Panc1 (cell line): ENCODE results near the gene STK11IP. TPM values are rescaled to one million over a fixed set of nuclear protein-coding genes. Genes with fewer than 3 reads are reported as not detected.
"Not testable (repeated sequence)": the region's sequence is repeated elsewhere in the genome, so short reads cannot be mapped to it uniquely, and the experiment has no call there.

ENCODE experiments used
- ATAC-seq: fragments of 200-7000 bp; cut with Tn5 transposase; 2 replicates; pipeline ENCODE4 v1.9.1; 2020; ENCODE audit warnings: mild to moderate bottlenecking, moderate library complexity
- BruUV-seq: library from RNA; stranded (reverse); fragments of 400-500 nt; replicated peaks from 2 replicates; lab custom pipeline; 2021; lab: Mats Ljungman, UMichigan
- CTCF ChIA-PET: fragments of 300-600 bp; sonication (Branson Sonifier 250); formaldehyde crosslinking; loops from one replicate; lab custom pipeline; 2022; ENCODE audit warnings: antibody characterized with exemption; lab: Charles Lee
- POLR2A ChIA-PET: fragments of 300-600 bp; sonication (Branson Sonifier 250); formaldehyde crosslinking; loops from one replicate; lab custom pipeline; 2022; ENCODE audit warnings: antibody characterized with exemption; lab: Charles Lee
- DNase-seq: peaks from one replicate; pipeline ENCODE4 v3.0.0-alpha.2; 2010; ENCODE audit warnings: low read depth, low spot score
- H3K27ac ChIP-seq: 2 replicates; pipeline ENCODE4 v1.5.1; 2011; ENCODE audit warnings: mild to moderate bottlenecking, low read length, inconsistent platforms
- H3K27me3 ChIP-seq: fragments of 200-500 bp; sonication (Bioruptor generic); 2 replicates; pipeline ENCODE4 v1.6.0; 2014; ENCODE audit warnings: low read length, inconsistent platforms; ENCODE audit not compliant: control insufficient read depth, insufficient read depth
- H3K36me3 ChIP-seq: fragments of 200-500 bp; sonication (Bioruptor generic); 2 replicates; pipeline ENCODE4 v1.5.1; 2014; ENCODE audit warnings: inconsistent platforms, mild to moderate bottlenecking, low read length, moderate library complexity; ENCODE audit not compliant: control insufficient read depth, insufficient read depth
- H3K4me1 ChIP-seq: 2 replicates; pipeline ENCODE4 v1.5.1; 2011; ENCODE audit warnings: inconsistent platforms, mild to moderate bottlenecking, low read length, moderate library complexity; ENCODE audit not compliant: control insufficient read depth, insufficient read depth
- H3K4me3 ChIP-seq, 2 experiments: 2 replicates each; pipeline ENCODE4 v1.5.1; 2011 to 2012; ENCODE audit warnings: low read depth in 2 of 2, low read length in 2 of 2, mild to moderate bottlenecking in 2 of 2, inconsistent platforms in 1 of 2, moderate library complexity in 1 of 2
- H3K9me3 ChIP-seq: fragments of 200-500 bp; sonication (Bioruptor generic); 2 replicates; pipeline ENCODE4 v1.5.1; 2014; ENCODE audit warnings: low read depth, mild to moderate bottlenecking, inconsistent platforms, low read length, moderate library complexity; ENCODE audit not compliant: control insufficient read depth, insufficient read depth
- POLR2AphosphoS5 ChIP-seq: IDR thresholded peaks from 2 replicates; pipeline ENCODE4 v1.6.1; 2012; ENCODE audit warnings: mild to moderate bottlenecking, low read depth, low read length, moderate library complexity
- REST ChIP-seq, 2 experiments: IDR thresholded peaks; 2 replicates each; pipeline ENCODE4 v1.6.1; 2011 to 2012; ENCODE audit warnings: low read depth in 2 of 2, control low read depth in 1 of 2, low read length in 1 of 2, mild to moderate bottlenecking in 1 of 2, moderate library complexity in 1 of 2; ENCODE audit not compliant: insufficient read depth in 1 of 2
- SIN3A ChIP-seq: IDR thresholded peaks from 2 replicates; pipeline ENCODE4 v1.6.1; 2012; ENCODE audit warnings: low read depth, mild to moderate bottlenecking, low read length, moderate library complexity, borderline replicate concordance; ENCODE audit not compliant: insufficient read depth
- TCF7L2 ChIP-seq: IDR thresholded peaks from 2 replicates; pipeline ENCODE4 v1.6.1; 2011; ENCODE audit warnings: mild to moderate bottlenecking, low read depth, low read length, inconsistent platforms
- in situ Hi-C: cut with HindIII; loops from 2 replicates; pipeline ENCODE4 v1.10.0; 2016; ENCODE audit warnings: low sequenced_read_pairs, low pct_unique_long_range_greater_than_20kb
- intact Hi-C: fragments of 100-400 bp; cut with micrococcal nuclease; formaldehyde crosslinking; loops from one replicate; pipeline ENCODE4 v1.10.0; 2022; ENCODE audit not compliant: unreplicated experiment
- total RNA-seq: library from RNA; stranded (reverse); gene quantifications from one replicate; pipeline ENCODE4 v1.2.1, GENCODE V29; 2021; ENCODE audit not compliant: unreplicated experiment
- TF ChIP-seq, protein P1 (sequence below): fragments of 450-650 bp; IDR thresholded peaks from 2 replicates; pipeline ENCODE4 v1.5.1; 2017; ENCODE audit warnings: mild to moderate bottlenecking

The STK11IP gene
- total RNA-seq, 1 experiment from 2014 or later: 48.2 TPM

DNA sequence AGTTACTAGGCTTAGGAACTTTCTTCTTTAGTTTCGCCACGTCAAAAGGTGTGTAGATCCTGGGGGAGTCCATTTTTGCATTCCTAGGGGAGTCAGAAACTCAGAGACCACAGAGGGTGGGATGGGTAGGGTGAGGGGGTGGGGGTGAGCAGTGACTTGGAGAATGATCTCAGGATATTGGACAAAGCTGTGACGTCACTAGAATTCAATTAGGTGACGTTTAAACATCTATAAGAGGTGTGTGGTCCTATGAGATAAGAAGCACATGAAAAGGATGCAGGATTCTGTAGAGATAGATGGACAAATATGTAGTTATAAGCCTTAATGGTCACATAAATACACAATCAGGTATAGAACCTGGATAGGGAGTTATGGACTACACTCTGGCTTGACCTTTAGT is 51.3 kb downstream of the STK11IP start:
- TF ChIP-seq REST (IDR thresholded peaks at IDR 0.05; ENCODE audit: insufficient read depth in 1 of 2, low read depth in 2 of 2, low read length in 1 of 2): no peak
- no peak for TF ChIP-seq POLR2AphosphoS5
- no peak for TF ChIP-seq TCF7L2
- TF ChIP-seq SIN3A: no peak
- TF ChIP-seq, protein P1, sequence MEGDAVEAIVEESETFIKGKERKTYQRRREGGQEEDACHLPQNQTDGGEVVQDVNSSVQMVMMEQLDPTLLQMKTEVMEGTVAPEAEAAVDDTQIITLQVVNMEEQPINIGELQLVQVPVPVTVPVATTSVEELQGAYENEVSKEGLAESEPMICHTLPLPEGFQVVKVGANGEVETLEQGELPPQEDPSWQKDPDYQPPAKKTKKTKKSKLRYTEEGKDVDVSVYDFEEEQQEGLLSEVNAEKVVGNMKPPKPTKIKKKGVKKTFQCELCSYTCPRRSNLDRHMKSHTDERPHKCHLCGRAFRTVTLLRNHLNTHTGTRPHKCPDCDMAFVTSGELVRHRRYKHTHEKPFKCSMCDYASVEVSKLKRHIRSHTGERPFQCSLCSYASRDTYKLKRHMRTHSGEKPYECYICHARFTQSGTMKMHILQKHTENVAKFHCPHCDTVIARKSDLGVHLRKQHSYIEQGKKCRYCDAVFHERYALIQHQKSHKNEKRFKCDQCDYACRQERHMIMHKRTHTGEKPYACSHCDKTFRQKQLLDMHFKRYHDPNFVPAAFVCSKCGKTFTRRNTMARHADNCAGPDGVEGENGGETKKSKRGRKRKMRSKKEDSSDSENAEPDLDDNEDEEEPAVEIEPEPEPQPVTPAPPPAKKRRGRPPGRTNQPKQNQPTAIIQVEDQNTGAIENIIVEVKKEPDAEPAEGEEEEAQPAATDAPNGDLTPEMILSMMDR: no peak
- ChIA-PET POLR2A (no interaction called here), CTCF (no interaction called here)
- BruUV-seq: no TSS peak
- intact Hi-C loops (no loop called here), in situ Hi-C loops (no loop called here)
- Histone ChIP-seq H3K4me3 (no peak overlapping the region), H3K27ac (no peak overlapping the region), H3K9me3 (no peaks in the 10 kb centered on the region), H3K4me1 (no peaks in the 10 kb centered on the region), H3K36me3 (no peaks in the 10 kb centered on the region), H3K27me3 (peaks cover 11% of the 10 kb centered on the region)
- no peak for DNase-seq
- ATAC-seq: no peak

- no peak for ATAC-seq
- no peak for TF ChIP-seq REST (IDR thresholded peaks at IDR 0.05; ENCODE audit: insufficient read depth in 1 of 2, low read depth in 2 of 2, low read length in 1 of 2)
- TF ChIP-seq, protein P1: no peak
- no peak for TF ChIP-seq SIN3A
- TF ChIP-seq POLR2AphosphoS5: no peak
- TF ChIP-seq TCF7L2: no peak
Observed at GRCh38 chr2:219650426-219651248, 53.0 kb downstream of the STK11IP start.

GRCh38 chr2:219651656-219652055 is 54.0 kb downstream of the STK11IP start:
- H3K9me3 ChIP-seq, POLR2A ChIA-PET, BruUV-seq, H3K36me3 ChIP-seq, intact Hi-C loops, H3K4me1 ChIP-seq, ATAC-seq, H3K4me3 ChIP-seq, CTCF ChIA-PET, in situ Hi-C loops, H3K27ac ChIP-seq, DNase-seq: not testable (repeated sequence)
- peaks cover 13% of the 10 kb centered on the region for H3K27me3 ChIP-seq

More at GRCh38 chr2:219650426-219651248, 53.0 kb downstream of the STK11IP start:
- in situ Hi-C loops: no loop called here
- no peaks in the 10 kb centered on the region for H3K36me3 ChIP-seq
- POLR2A ChIA-PET: no interaction called here
- no peaks in the 10 kb centered on the region for H3K4me1 ChIP-seq
- BruUV-seq: no TSS peak
- peaks cover 13% of the 10 kb centered on the region for H3K27me3 ChIP-seq
- DNase-seq: no peak
- CTCF ChIA-PET: no interaction called here
- no peak overlapping the region for H3K4me3 ChIP-seq
- no peak overlapping the region for H3K27ac ChIP-seq
- H3K9me3 ChIP-seq: no peaks in the 10 kb centered on the region
- intact Hi-C loops: no loop called here
